Vagina (tissue), 2 donors: Measurements from ENCODE around the gene MMP3.

ENCODE experiments used
- POLR2A ChIP-seq, 2 donors: fragments of 450-650 bp; IDR thresholded peaks; one replicate each; pipeline ENCODE4 v1.6.1; 2017; ENCODE audit warnings: antibody characterized with exemption in 2 of 2, mild to moderate bottlenecking in 2 of 2, moderate library complexity in 2 of 2
- TF ChIP-seq, protein P1 (sequence below), 3 experiments: fragments of 450-650 bp in 2 of 3; fragments of 200-600 bp in 1 of 3; sonication (generic) in 1 of 3; IDR thresholded peaks; one replicate each; pipeline ENCODE4 v1.5.1; 2017 to 2019; ENCODE audit warnings: antibody characterized with exemption in 3 of 3, mild to moderate bottlenecking in 2 of 3, moderate library complexity in 2 of 3

DNA sequence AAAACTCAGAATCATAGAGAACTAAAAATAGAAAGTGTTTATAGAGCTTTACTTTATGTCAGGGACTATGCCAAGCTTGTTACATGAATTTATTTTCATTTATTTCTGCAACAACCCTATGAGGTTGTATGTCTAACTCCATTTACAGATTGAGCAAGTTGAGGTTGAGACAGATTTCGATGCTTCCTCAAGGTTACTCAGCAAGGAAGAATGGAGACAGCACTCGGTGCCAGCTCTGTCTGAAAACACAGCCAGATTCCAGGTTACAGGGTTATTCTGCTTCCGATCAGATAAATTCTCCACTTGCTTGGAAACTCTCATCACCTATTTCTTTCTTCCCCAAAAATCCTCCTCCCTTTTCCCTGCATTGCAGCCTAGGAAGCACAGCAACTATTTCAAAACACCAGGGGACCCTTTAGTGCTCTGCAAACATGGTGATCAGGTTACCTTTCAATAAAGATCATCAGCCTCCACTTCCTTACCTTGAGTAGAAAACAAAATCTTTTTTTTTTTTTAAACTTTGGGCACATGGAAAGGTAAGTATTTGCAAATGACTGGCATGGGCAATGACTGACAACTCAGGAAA lies 7.0 kb downstream of the MMP3 start:
- TF ChIP-seq, protein P1, sequence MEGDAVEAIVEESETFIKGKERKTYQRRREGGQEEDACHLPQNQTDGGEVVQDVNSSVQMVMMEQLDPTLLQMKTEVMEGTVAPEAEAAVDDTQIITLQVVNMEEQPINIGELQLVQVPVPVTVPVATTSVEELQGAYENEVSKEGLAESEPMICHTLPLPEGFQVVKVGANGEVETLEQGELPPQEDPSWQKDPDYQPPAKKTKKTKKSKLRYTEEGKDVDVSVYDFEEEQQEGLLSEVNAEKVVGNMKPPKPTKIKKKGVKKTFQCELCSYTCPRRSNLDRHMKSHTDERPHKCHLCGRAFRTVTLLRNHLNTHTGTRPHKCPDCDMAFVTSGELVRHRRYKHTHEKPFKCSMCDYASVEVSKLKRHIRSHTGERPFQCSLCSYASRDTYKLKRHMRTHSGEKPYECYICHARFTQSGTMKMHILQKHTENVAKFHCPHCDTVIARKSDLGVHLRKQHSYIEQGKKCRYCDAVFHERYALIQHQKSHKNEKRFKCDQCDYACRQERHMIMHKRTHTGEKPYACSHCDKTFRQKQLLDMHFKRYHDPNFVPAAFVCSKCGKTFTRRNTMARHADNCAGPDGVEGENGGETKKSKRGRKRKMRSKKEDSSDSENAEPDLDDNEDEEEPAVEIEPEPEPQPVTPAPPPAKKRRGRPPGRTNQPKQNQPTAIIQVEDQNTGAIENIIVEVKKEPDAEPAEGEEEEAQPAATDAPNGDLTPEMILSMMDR (IDR thresholded peaks at IDR 0.05) = no peak
- no peak for TF ChIP-seq POLR2A (IDR thresholded peaks at IDR 0.05)
